ENCODE data around the gene EGFL8.

GRCh38 chr6:32154514-32155161 lies 9.8 kb upstream of the EGFL8 start:
- TF ChIP-seq CTCF (IDR thresholded peaks at IDR 0.05 in 4 of 5, conservative IDR thresholded peaks at IDR 0.05 in 1 of 5) (peak; percentile 31 to 72 (median 67)), POLR2A (IDR thresholded peaks at IDR 0.05) (no peak)
